Measurements from ENCODE around the gene PACSIN2.

DNA sequence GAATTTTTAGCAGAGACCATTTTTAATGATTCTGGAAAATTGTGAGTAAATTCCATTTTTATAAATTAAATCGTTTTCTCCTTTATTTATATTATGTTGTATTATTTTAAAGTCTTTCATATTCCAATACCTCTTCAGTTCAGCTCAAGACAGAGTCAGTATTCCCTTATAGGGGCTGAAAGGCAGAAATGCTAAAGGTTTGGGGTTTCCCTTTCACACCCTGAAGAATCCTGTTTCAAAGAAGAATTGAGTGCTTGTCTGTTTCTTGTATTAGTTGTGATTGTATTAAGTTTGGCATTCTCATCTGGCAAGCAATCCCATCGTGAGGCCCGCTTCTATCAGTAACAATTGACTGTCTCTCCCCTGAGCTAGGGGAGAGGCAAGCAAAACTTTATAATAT lies 57.4 kb downstream of the PACSIN2 start:
- TF ChIP-seq, protein P1, sequence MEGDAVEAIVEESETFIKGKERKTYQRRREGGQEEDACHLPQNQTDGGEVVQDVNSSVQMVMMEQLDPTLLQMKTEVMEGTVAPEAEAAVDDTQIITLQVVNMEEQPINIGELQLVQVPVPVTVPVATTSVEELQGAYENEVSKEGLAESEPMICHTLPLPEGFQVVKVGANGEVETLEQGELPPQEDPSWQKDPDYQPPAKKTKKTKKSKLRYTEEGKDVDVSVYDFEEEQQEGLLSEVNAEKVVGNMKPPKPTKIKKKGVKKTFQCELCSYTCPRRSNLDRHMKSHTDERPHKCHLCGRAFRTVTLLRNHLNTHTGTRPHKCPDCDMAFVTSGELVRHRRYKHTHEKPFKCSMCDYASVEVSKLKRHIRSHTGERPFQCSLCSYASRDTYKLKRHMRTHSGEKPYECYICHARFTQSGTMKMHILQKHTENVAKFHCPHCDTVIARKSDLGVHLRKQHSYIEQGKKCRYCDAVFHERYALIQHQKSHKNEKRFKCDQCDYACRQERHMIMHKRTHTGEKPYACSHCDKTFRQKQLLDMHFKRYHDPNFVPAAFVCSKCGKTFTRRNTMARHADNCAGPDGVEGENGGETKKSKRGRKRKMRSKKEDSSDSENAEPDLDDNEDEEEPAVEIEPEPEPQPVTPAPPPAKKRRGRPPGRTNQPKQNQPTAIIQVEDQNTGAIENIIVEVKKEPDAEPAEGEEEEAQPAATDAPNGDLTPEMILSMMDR (IDR thresholded peaks at IDR 0.05; ENCODE audit: low read depth, low read length) = no peak
- TF ChIP-seq MYC (IDR thresholded peaks at IDR 0.05; ENCODE audit: low read depth, low read length) = no peak
